Activated CD4-positive, alpha-beta T cell treated with anti-CD3 and anti-CD28 coated beads for 4 hours (primary cell): ENCODE measurements around the gene C17orf50.

Experiments used
- DNase-seq, 2 donors: peaks; one replicate each; pipeline ENCODE4 v3.0.0-alpha.2; 2020

The C17orf50 gene

DNA sequence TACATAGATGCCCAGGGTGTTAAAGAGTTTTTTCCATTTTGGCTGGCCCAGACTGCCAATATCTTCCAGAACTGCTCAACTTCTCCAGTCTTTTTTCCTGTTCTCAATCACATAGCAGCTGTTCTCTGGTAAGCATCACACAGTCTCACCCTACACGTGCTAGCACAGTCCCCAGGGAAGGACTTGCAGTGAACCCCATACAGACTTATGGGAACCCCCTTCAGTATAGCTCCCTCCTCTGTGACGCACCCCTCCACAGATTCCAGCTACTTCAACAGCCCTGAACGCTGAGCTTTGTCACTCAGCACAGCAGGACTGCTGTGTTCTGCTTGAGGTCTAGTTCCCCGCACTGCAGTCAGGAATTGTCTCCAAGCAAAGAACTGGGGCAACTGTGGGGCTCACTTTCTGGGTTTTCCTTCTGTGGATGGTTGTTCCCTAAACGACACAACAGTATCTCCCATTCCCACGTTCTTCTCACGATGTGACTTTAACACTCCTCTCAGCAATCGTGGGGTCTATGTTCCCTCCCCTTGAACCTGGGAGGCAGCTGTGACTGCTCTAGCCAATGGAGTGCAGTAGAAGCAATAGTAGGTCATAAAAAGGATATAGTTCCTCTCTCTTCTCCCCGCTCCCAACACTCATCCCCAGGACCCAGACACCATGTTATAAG is 31.1 kb downstream of the C17orf50 start:
- DNase-seq = no peak

DNA sequence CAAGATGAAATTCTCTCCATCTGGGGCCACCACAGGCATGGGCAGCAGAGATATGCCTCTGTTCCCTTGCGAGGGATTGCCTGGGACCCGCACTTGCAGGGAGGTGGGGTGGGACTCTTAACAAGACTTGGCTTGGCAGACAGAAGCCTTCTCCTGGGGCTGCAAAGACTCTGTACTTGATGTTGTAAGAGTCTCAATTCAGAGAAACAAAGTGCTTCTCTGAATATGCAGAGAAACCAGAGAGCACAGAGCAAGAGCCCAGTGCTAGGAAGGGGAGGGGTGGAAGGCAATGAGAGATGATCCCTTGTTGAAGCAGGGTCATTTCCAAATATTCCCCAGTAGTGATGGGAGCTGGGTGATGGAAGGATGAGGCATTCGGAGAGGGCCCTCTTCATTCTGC is 32.6 kb downstream of the C17orf50 start:
- DNase-seq = no peak

DNA sequence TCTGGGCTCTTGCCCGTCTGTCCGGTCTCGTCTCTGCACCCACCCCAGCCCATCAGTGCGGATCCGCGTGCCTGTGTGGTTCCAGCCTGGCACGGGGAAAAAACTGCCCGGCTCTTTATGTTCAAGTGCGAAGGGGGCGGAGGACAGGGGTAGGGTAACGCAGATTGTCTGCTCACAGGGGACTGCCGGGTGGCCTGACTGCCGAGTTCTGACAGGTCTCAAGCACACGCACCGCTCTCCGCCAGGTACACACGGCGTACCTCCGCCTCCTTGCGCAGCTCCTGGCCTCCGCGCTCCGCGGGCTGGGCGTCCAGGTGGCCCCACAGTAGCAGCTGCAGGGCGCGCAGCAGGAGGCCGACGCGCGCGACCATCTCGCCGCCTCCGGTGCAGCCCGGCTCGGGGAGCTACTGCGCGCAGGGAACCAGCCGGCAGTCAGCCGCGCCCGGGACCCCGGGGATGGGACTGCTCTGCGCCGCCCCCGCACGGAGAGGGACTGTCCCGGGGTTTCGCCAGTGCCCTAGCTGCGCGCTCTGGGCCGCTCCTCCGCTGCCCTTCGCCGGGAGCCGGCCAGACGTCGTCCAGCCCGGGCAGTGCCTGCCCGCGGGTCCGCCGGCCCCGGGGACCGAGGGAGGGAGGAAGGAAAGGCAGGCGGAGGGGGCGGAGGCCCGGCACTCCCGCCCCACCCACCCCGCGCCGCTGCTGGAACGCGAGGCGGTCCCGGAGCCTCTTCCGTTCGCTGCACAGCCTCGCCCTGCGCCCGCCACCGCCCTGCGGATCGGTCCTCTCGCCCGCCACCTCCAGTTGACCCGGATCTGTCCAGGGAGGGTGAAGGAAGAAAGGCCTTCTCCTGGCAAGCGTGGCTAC is 34.6 kb downstream of the C17orf50 start, which contains the start of gene MMP28:
Gene MMP28, minus strand, starts transcription at position 635 of the 864 bp plus-strand sequence. Its CDS starts 264 bp downstream, at position 371.
- DNase-seq = peak; percentile 26 to 34

DNA sequence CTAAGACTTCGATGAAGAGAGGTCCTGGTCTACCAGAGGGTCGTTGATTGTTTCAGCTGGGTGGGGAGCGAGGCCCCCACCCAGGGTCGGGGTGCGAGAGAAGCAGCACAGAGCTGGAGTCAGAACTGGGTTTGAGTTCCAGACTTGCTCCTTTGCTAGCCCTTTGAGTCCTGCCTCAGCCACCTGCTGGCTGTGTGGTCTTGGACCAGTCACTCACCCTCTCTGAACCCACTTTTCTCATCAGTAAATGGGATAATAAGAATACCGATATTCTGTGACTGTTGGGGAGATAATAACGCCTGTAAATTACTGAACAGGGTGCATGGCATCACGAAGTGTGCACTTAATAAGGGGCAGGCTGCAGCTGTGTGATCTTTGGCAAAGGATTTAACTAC is 35.2 kb downstream of the C17orf50 start:
- no peak for DNase-seq

DNA sequence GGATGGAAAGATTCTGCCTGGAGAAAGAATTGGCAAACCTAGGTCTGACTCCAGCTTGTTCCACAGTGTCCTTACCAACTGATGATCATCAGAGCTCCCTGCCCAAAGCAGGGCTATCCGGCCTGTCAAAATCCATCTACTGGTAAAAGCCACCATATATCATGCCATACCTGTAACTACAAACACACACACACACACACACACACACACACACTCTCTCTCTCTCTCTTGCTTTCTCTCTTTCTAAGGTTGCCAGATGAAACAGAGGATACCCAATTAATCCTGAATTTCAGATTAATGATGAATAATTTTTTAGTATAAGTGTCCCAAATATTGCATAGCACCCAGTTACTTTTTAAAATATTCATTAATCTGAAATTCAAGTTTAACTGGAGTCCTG is 36.3 kb downstream of the C17orf50 start:
- DNase-seq = no peak

DNA sequence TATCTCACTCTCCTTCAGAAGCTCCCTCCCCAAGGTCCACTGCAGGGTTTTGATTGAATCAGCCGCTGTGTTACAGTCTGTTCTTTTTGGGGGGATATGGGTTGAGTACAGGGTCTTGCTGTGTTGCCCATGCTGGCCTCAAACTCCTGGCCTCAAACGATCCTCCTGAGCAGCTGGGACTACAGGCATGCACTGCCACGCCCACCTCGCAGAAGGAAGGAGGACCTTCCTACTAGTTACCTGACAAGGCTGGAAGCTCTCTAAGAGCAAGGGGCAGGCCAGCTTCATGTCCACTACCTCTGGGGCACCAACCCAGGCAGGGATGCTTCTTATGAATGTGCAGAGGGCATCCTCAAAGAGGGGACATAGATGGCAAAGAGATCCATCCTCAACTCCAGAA is 36.7 kb downstream of the C17orf50 start:
- no peak for DNase-seq

DNA sequence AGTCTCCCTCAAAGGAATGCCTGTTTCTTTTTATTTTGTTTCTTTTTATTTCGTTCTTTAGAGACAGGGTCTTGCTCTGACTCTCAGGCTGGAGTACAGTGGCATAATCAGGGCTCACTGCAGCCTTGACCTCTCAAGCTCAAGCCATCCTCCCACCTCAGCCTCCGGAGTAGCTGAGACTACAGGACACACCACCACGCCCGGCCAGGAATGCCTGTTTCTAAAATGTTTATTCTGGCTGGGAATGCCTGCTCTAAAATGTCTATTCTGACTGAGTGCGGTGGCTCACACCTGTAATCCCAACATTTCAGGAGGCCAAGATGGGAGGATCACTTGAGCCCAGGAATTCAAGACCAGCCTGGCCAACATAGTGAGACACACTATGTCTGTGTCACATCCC is 37.2 kb downstream of the C17orf50 start:
- DNase-seq = no peak

DNA sequence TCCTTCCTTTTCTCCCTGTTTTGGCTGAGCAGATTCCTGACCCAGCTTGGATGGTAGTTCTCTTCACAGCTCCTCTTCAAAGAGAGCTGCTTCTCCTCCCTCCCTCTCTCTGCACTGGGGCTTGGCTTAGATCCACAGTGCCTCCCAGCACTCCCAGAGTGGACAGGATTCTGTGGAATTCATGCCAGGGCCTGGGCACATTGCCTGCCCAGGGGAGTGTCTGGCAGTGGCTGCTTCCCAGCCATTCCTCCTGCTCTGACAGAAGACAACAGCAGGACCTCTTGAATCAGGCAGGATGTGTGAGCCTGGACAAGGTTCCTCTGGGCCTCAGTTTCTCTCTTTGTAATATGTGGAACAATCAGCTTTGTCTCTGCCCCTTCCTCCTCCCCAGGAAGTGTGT is 39.3 kb downstream of the C17orf50 start:
- DNase-seq = no peak

DNA sequence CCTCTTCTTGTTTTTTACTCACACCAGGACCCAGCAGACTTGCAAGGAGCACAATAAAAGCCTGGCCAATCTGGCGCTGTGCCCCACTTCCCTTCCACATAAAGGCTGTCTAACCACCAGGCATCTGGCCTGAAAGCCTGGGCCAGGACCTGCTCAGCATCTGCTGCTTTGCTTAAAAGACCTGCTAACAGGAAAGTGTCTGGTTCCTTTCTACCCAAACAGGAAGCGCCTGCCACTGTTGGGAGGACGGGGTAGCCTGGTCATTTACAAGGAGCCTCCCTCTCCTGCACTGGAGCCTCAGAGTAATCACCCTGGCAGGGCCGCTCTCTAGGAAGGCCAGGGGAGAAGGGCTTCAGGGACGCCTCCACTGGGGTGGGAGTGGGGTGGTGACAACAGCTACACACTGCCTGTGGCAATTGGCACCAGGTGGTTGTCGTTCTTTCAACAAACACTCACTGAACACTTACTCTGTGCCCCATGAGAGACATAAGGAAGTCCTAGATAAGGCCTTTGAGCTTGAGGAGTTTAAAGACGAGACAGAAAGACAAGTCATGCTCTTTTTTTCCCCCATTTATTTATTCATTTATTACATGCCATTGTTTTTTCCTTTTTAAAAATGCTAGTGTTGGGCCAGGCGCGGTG is 41.0 kb downstream of the C17orf50 start:
- no peak for DNase-seq

DNA sequence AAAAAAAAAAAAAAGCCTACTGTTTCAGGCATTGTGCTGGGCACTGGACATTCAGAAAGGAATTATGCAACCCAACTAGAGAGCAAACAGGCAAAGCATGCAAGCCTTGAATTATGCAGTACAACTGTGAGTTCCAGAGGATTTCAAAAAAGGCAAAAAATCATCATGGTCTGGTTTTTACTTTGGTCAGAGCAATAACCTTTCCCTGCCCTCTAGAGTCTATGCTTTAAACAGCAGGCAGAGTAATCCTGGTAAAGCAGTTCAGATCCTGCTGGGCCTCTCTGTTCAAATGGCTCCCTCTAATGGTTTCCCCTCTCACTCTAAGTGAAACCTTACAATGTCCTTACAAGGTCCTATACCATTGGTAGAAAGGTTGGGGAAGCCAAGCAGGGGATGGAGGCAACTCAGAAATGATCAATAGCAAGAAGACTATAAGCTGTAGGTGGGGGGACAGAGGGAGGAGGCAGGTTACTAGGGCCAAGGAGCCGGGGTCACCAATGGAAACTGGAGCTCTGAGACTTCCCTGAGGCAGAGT is 44.0 kb downstream of the C17orf50 start:
- peak; percentile 25 to 41 for DNase-seq

DNA sequence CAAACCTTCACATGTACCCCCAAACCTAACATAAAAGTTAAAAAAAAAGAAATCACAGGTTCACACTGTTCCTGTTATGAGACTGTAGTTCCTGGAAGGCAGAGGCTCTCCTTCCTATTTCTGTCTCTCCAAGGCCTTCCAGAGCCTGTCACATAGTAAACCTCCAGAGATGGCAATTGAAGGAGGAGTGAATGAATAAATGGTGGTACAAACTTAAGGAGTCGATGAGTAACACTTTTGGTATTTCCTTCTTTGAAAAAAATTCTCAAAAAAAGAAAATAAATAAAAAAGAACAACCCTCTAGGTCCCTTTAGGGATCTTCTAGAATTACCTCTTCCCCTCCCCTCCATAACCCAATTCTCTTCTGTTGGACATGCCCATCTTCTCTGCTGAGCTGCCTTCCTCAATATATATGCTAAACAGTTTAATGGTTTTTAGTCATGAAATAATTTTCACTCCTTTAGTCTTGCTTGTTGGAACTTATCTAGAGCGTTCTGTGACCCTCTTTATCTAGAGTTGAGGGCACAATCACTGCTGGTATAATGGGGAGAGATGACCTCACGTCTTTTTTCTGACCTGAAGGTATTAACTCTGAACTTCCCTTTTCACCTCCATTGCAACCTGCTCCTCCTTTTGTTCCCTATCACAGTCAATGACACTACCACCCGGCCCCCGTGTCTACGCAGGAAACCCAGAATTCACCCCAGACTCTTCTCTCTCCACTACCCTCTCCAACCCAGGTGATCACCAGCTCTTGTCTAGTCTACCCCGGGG is 46.9 kb downstream of the C17orf50 start:
- no peak for DNase-seq

DNA sequence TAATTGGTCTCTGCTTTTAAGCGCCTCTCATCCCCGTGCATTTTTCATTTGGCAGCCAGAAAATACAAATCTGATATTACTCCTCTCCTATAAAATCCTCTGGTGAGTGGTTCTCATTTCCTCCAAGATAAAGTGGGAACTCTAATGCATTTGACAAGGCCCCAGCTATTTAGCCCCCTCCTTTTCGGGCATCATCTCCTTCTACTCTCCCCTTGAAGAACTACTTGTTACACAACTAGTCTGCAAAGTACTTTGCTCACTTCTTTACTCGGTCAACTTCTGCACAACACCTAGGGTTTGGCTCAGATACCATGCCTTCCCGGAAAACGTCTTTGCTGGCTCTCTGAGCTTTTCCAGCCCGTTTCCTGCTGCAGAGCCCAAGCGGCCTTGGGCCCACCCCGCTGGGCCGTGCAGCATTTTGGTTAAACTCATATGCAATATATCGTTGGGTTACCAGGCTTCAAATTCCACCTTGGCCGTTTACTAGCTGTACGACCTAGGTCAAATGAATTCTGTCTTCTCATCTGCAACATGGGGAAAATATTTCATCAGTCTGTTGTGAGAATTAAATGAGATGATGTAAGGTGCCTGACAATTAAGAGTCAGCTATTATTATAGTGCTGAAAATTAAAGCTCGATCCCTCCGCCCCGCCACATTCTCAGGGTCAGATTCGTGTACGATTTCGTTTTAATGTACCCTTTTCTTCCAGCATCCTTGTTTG is 47.7 kb downstream of the C17orf50 start:
- DNase-seq = no peak

DNA sequence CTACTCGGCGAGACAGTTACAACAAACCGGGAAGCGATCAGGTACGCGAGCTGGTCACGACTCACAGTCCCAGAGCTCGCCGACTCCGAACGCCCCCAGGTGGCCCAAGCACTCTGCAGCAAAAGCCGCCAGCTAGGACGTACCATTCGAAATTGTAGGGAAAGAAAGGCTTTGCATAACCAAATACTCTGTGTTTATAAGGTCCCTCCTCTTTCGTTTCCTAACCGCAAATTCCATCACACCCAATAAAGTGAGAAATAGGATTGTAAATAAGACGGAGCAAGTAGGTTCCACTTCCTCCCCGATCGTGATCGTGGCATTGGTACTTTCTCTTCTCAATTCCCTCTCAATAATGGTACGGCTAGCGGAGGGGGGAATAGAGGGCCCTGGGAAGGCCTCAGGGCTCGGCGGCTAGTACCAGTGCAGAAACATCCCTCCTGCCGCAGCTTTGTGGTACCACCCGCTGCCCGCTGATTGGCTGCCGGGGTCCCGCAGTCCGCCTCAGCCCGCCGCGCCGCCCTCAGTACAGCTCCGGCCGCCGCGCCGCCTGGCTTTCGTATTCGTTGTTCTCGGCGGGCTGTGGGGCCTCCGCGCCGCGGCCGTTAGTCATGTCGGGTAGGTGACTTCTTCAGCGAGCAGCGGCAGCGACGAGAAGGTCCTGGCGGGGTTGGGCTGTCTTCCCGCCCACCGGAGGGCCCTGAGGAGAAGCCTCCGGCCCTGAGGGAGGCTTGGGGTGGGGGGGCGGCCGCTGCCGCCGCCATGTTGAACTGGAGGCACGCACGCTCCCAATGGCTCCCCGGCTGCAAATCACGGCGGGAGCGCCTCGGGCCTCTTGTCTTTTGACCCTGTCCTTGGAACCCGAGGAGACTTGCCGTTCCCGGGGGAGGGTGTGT is 48.5 kb downstream of the C17orf50 start, which contains the start of gene TAF15:
Gene TAF15, plus strand, starts transcription at position 523 of the 893 bp plus-strand sequence. Its CDS starts 86 bp downstream, at position 609.
- DNase-seq = peak; percentile 91 to 95

DNA sequence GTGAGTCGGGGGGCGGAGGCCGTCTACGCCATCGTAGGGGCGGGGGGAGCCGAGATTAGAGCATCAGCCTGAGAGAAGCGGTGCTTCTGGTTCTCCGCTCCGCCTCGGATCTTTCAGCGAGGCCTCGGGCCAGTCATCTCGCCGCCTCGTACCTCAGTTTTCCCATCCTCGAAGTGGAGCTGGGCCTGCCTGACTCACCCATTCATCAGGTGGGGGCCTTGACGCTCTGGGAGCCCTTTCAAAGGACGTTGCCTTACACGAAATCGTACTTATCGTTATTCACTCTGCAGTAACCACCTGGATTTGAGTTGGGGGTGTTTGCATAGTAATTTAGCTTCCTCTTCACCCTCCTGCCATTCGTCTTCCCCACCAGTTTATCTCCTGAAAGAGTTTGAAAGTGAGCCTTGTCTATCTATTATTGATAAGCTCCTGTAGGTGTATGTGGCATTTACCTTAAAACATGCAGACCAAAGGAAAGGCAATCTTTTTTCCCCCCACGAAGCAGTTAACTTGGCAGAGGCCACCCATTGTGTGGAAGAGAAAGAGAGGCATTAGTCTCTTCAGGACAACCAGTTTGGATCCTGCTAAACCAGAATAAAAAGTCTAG is 49.3 kb downstream of the C17orf50 start:
- no peak for DNase-seq

DNA sequence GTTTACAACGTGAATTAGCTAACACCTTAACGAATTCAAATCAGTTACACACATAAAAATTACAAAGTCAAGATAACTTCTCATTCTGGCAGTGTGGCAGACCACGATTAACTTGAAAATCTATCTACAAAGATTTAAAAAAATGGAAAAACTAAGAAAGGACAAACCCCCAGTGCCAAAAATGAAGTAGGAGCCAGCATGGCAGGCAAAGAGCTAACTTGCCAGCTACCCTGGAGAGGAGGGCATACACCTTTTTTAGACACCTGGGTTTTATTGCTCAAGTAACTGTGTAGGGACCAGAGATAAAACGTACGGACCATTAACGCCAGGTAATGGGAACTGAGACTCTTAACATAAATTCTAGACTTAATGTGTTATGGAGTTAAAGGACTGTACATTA is 51.1 kb downstream of the C17orf50 start:
- DNase-seq = no peak

DNA sequence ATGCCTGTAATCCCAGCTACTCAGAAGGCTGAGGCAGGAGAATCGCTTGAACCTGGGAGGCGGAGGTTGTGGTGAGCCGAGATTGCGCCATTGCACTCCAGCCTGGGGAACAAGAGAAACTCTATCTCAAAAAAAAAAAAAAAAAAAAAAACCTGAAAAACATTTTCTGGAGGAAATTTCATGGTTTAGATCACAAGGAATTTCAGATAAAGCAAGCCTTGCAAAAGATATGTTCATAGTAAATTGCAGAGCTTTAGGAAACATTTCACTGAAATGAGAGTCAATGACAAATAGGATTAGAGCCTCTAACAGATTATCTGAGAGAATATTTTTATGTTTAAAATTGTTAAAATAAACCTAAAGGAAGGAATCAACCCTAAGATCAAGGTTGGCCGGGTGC is 51.8 kb downstream of the C17orf50 start:
- no peak for DNase-seq
